Neural progenitor cell (in vitro differentiated cells): ENCODE data around the gene WNT9A. TPM values are rescaled to one million over a fixed set of nuclear protein-coding genes. Genes with fewer than 3 reads are reported as not detected.
"Not testable (repeated sequence)": the region's sequence is repeated elsewhere in the genome, so short reads cannot be mapped to it uniquely, and the experiment has no call there.

Source experiments
- DNase-seq: peaks from one replicate; pipeline ENCODE4 v3.0.0-alpha.2; 2016; ENCODE audit warnings: low spot score
- H2AFZ ChIP-seq: fragments of 200-600 bp; sonication (generic); replicated peaks from 2 replicates; pipeline ENCODE4 v1.6.1; 2016; ENCODE audit warnings: antibody characterized with exemption
- H3F3A ChIP-seq: fragments of 200-600 bp; sonication (generic); 2 replicates; pipeline ENCODE4 v1.6.1; 2016; ENCODE audit warnings: antibody characterized with exemption, low read depth
- H3K27ac ChIP-seq: fragments of 200-600 bp; sonication (generic); 2 replicates; pipeline ENCODE4 v1.5.1; 2016; ENCODE audit warnings: mild to moderate bottlenecking
- H3K27me3 ChIP-seq: fragments of 200-600 bp; sonication (generic); 2 replicates; pipeline ENCODE4 v1.6.1; 2016; ENCODE audit warnings: mild to moderate bottlenecking, moderate library complexity
- H3K36me3 ChIP-seq: fragments of 200-600 bp; sonication (generic); 2 replicates; pipeline ENCODE4 v1.5.1; 2016
- H3K4me1 ChIP-seq: fragments of 200-600 bp; sonication (generic); 2 replicates; pipeline ENCODE4 v1.6.1; 2016; ENCODE audit warnings: mixed run types
- H3K4me2 ChIP-seq: fragments of 200-600 bp; sonication (generic); 2 replicates; pipeline ENCODE4 v1.6.1; 2016
- H3K4me3 ChIP-seq: fragments of 200-600 bp; sonication (generic); 2 replicates; pipeline ENCODE4 v1.5.1; 2016
- H3K79me2 ChIP-seq: fragments of 200-600 bp; sonication (generic); 2 replicates; pipeline ENCODE4 v1.6.1; 2016; ENCODE audit warnings: low read depth
- H3K9ac ChIP-seq: fragments of 200-600 bp; sonication (generic); 2 replicates; pipeline ENCODE4 v1.6.1; 2016
- H3K9me3 ChIP-seq: fragments of 200-600 bp; sonication (generic); 2 replicates; pipeline ENCODE4 v1.5.1; 2016; ENCODE audit warnings: low read depth
- H4K20me1 ChIP-seq: fragments of 200-600 bp; sonication (generic); 2 replicates; pipeline ENCODE4 v1.6.1; 2016; ENCODE audit warnings: low read depth
- H3K27ac Mint-ChIP-seq: 3 replicates; pipeline ENCODE4 v1.8.0; 2021; ENCODE audit warnings: mixed read lengths
- H3K27me3 Mint-ChIP-seq: 2 replicates; pipeline ENCODE4 v1.8.0; 2022; ENCODE audit warnings: low read depth, mild to moderate bottlenecking, inconsistent platforms, moderate library complexity, mixed read lengths; ENCODE audit not compliant: insufficient read depth
- H3K36me3 Mint-ChIP-seq: 3 replicates; pipeline ENCODE4 v1.8.0; 2021; ENCODE audit warnings: mixed read lengths
- H3K4me1 Mint-ChIP-seq: 3 replicates; pipeline ENCODE4 v1.8.0; 2021; ENCODE audit warnings: mixed read lengths
- H3K4me3 Mint-ChIP-seq: 3 replicates; pipeline ENCODE4 v1.8.0; 2021; ENCODE audit warnings: mild to moderate bottlenecking, moderate library complexity, mixed read lengths
- H3K9me3 Mint-ChIP-seq: 3 replicates; pipeline ENCODE4 v1.8.0; 2020; ENCODE audit warnings: mixed read lengths
- EZH2 ChIP-seq: fragments of 200-600 bp; sonication (generic); IDR thresholded peaks from 2 replicates; pipeline ENCODE4 v1.6.1; 2017; ENCODE audit warnings: antibody characterized with exemption, mild to moderate bottlenecking, moderate library complexity
- EZH2phosphoT487 ChIP-seq: fragments of 200-600 bp; sonication (generic); IDR thresholded peaks from 2 replicates; pipeline ENCODE4 v1.6.1; 2017; ENCODE audit warnings: antibody characterized with exemption
- total RNA-seq: library from RNA; depleted of rRNA; stranded (reverse); fragments of >200 nt; gene quantifications from 2 replicates; pipeline ENCODE4 v1.2.3, GENCODE V29; 2015; ENCODE audit warnings: low replicate concordance
- TF ChIP-seq, protein P1 (sequence below): fragments of 200-600 bp; sonication (generic); IDR thresholded peaks from 2 replicates; pipeline ENCODE4 v1.5.1; 2017; ENCODE audit warnings: antibody characterized with exemption, mild to moderate bottlenecking

The WNT9A gene
- total RNA-seq, 1 donor from 2014 or later = 1.4 TPM

DNA sequence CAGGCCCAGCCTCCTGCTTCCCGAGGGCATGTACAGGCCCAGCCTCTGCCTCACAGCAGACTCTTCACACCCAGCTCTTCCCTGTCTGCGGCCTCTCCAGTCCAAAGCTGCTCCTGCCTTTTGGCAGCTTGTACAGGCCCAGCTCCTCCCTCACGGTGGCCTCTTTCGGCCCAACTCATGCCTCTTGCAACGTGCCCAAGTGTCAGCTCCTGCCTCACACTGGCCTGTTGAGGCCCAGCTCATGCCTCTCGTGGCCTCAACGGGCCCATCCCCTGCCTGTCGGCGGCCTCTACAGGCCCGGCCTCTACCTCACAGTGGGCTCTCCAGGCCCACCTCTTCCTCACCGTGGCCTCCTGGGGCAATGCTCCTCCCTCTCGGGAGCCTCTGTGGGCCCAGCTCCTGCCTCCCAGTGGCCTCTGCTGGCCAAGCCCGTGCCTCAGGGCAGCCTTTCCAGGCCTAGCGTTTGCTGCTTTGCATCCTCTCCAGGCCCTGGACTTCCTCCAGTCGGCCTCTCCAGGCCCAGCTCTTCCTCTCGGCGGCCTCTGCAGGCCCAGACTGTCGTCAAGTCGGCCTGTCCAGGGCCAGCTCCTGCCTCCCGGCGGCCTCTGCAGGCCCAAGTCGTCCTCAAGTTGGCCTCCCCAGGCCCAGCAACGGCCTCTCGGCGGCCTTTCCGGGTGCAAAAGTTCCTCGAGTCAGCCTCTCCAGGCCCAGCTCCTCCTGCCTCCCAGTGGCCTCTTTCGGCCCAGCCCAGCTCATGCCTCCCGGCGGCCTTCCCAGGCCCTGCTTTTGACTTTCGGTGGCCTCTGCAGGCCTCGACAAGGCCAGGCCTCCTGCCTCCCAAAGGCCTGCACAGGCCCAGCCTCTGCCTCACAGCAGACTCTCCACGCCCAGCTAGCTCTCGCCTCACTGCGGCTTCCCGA, 22.6 kb upstream of the WNT9A start:
- H3K27me3 Mint-ChIP-seq, H3F3A ChIP-seq, H3K36me3 Mint-ChIP-seq, H4K20me1 ChIP-seq, H3K4me2 ChIP-seq, H3K4me1 Mint-ChIP-seq, H3K9ac ChIP-seq, H3K4me3 ChIP-seq, H3K4me3 Mint-ChIP-seq, H3K79me2 ChIP-seq, H3K27ac ChIP-seq, H3K27me3 ChIP-seq, H3K9me3 Mint-ChIP-seq, H3K9me3 ChIP-seq, H3K36me3 ChIP-seq, H3K4me1 ChIP-seq, DNase-seq, H2AFZ ChIP-seq: not testable (repeated sequence)
- peak overlapping the region; percentile 94 for H3K27ac Mint-ChIP-seq

DNA sequence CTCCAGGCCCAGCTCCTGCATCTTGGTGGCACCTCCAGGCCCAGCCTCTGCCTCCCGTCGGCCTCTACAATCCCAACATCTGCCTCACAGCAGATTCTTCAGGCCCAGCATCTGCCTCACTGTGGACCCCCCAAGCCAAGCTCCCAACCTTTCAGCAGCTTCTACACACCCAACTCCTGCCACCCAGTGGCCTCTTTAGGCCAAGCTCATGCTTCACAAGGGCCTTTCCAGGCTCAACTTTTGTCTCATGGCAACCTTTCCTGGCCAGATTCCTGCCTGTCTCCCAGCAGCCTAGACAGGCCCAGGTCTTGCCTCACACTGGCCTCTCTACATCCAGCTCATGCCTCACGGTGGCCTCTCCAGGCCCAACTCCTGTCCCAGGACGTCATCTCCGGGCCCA, 20.1 kb upstream of the WNT9A start:
- H3K4me2 ChIP-seq, H3K36me3 ChIP-seq, H3K4me3 Mint-ChIP-seq, H3K4me1 Mint-ChIP-seq, H3K9me3 Mint-ChIP-seq, H3K27ac ChIP-seq, H3K9me3 ChIP-seq, H3K36me3 Mint-ChIP-seq, H3K9ac ChIP-seq, H3K4me1 ChIP-seq, H3F3A ChIP-seq, H3K27me3 Mint-ChIP-seq, H4K20me1 ChIP-seq, H3K79me2 ChIP-seq, H3K27me3 ChIP-seq, H3K4me3 ChIP-seq, DNase-seq: not testable (repeated sequence)
- peak overlapping the region; percentile 50 for H3K27ac Mint-ChIP-seq
- peak overlapping the region; percentile 57 for H2AFZ ChIP-seq

DNA sequence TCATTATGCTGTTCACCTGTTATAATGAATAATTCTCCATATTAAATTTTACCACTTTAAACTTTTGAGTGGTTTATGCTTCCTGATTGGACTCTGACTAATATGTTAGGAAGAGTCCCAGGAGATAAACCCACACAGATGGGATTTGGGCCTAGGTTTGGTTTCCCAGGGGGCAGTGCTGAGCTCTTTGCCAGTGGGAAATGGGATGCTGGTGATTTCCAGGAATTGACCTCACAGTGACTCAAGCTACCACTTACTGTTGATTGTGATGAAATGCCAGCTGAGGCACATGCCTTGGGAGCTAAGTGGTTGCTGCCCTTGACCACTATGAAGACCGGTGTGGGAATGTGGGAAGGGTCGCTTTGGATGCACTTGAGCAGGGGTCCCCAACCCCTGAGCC, 19.0 kb upstream of the WNT9A start:
- not testable (repeated sequence) for H3K9ac ChIP-seq

DNA sequence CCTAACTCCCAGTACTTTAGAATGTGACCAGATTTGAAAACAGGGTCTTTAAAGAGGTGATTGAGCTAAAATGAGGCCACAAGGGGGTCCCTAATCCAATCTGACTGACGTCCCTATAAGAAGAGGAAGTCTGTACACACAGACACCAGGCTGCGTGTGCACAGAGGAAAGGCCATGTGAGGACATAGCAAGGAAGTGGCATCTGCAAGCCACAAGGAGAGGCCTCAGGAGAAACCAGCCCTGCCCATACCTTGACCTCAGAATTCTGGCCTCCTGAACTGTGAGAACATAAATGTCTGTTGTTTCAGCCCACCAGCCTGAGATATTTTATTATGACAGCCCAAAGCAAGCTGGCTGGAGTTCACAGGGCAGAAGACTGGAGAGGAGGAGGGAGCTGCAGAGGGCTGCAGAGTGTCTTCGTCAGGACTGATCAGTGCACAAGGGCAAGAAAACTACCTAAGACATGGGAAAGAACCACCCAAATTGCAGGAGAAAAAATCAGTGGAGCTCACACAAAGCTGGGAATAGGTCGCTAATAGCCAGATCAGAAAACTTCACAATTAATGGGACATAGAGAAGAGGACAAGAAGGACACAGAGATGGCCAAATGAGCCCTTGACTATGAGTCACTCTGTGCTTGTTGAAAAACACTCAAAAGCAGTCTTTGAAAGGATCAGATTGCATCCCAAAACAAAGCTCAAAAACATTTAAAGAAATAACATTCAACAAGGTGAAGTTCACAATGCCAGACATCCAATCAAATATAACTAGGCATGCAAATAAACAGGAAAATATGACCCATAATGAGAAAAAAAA, 14.1 kb upstream of the WNT9A start:
- H3F3A ChIP-seq = no peaks in the 10 kb centered on the region
- Mint-ChIP-seq H3K9me3 (peaks cover 5% of the 10 kb centered on the region), H3K27me3 (peaks cover 5% of the 10 kb centered on the region), H3K4me1 (no peaks in the 10 kb centered on the region), H3K27ac (no peak overlapping the region), H3K36me3 (no peaks in the 10 kb centered on the region), H3K4me3 (no peak overlapping the region)
- TF ChIP-seq, protein P1, sequence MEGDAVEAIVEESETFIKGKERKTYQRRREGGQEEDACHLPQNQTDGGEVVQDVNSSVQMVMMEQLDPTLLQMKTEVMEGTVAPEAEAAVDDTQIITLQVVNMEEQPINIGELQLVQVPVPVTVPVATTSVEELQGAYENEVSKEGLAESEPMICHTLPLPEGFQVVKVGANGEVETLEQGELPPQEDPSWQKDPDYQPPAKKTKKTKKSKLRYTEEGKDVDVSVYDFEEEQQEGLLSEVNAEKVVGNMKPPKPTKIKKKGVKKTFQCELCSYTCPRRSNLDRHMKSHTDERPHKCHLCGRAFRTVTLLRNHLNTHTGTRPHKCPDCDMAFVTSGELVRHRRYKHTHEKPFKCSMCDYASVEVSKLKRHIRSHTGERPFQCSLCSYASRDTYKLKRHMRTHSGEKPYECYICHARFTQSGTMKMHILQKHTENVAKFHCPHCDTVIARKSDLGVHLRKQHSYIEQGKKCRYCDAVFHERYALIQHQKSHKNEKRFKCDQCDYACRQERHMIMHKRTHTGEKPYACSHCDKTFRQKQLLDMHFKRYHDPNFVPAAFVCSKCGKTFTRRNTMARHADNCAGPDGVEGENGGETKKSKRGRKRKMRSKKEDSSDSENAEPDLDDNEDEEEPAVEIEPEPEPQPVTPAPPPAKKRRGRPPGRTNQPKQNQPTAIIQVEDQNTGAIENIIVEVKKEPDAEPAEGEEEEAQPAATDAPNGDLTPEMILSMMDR = no peak
- TF ChIP-seq EZH2phosphoT487 = no peak
- TF ChIP-seq EZH2 = no peak
- no peaks in the 10 kb centered on the region for H3K4me1 ChIP-seq
- H3K79me2 ChIP-seq = no peaks in the 10 kb centered on the region
- H3K27ac ChIP-seq = no peak overlapping the region
- H2AFZ ChIP-seq = no peak overlapping the region
- peaks cover 6% of the 10 kb centered on the region for H3K27me3 ChIP-seq
- no peak overlapping the region for H3K4me2 ChIP-seq
- H3K4me3 ChIP-seq = no peak overlapping the region
- H3K36me3 ChIP-seq = no peaks in the 10 kb centered on the region
- H4K20me1 ChIP-seq = no peaks in the 10 kb centered on the region
- H3K9me3 ChIP-seq = no peaks in the 10 kb centered on the region
- no peak overlapping the region for H3K9ac ChIP-seq
- peak; percentile 1 for DNase-seq

More for the DNA sequence above, 19.0 kb upstream of the WNT9A start:
- H3K9me3 ChIP-seq, H2AFZ ChIP-seq, DNase-seq, H3K27ac Mint-ChIP-seq, H3K4me3 Mint-ChIP-seq, H3K36me3 ChIP-seq, H3K4me2 ChIP-seq, H3F3A ChIP-seq, H3K4me1 ChIP-seq, H3K9me3 Mint-ChIP-seq, H3K4me1 Mint-ChIP-seq, H3K27ac ChIP-seq, H3K4me3 ChIP-seq, H4K20me1 ChIP-seq, H3K36me3 Mint-ChIP-seq, H3K79me2 ChIP-seq, H3K27me3 Mint-ChIP-seq, H3K27me3 ChIP-seq: not testable (repeated sequence)
